ENCODE results near the gene TNIK. TPM values are rescaled to one million over a fixed set of nuclear protein-coding genes. Genes with fewer than 3 reads are reported as not detected.

The TNIK gene
- total RNA-seq, 1 experiment from 2014 or later, result 0.69 TPM

GRCh38 chr3:171249245-171249644 is 211.0 kb downstream of the TNIK start:
- intact Hi-C loops (cut with micrococcal nuclease; ENCODE audit: unreplicated experiment), result no loop called here
- BruUV-seq (replicated peaks), result no TSS peak
- no peaks in the 10 kb centered on the region for H3K9me3 ChIP-seq (ENCODE audit: low read depth, low read length, poor library complexity, severe bottlenecking)
- ChIA-PET CTCF (no interaction called here), POLR2A (ENCODE audit: low non-redundant PET) (no interaction called here)
- H3K27ac ChIP-seq (ENCODE audit: low read depth, low read length, poor library complexity, severe bottlenecking), result no peak overlapping the region
- no peaks in the 10 kb centered on the region for H3K27me3 ChIP-seq (replicated peaks; ENCODE audit: insufficient read depth, low read depth, low read length, poor library complexity)
- no peak overlapping the region for H3K4me3 ChIP-seq (ENCODE audit: low read depth, low read length, poor library complexity, severe bottlenecking)
- no peaks in the 10 kb centered on the region for H3K4me1 ChIP-seq (ENCODE audit: insufficient read depth, low read length, poor library complexity, severe bottlenecking)
- no peak for DNase-seq (ENCODE audit: low spot score)
- no peaks in the 10 kb centered on the region for H3K36me3 ChIP-seq (ENCODE audit: insufficient read depth, low read length, poor library complexity, severe bottlenecking)
- no peak for TF ChIP-seq EZH2 (IDR thresholded peaks at IDR 0.05; ENCODE audit: borderline replicate concordance, low read depth, low read length, poor library complexity, severe bottlenecking)
- TF ChIP-seq, protein P1, sequence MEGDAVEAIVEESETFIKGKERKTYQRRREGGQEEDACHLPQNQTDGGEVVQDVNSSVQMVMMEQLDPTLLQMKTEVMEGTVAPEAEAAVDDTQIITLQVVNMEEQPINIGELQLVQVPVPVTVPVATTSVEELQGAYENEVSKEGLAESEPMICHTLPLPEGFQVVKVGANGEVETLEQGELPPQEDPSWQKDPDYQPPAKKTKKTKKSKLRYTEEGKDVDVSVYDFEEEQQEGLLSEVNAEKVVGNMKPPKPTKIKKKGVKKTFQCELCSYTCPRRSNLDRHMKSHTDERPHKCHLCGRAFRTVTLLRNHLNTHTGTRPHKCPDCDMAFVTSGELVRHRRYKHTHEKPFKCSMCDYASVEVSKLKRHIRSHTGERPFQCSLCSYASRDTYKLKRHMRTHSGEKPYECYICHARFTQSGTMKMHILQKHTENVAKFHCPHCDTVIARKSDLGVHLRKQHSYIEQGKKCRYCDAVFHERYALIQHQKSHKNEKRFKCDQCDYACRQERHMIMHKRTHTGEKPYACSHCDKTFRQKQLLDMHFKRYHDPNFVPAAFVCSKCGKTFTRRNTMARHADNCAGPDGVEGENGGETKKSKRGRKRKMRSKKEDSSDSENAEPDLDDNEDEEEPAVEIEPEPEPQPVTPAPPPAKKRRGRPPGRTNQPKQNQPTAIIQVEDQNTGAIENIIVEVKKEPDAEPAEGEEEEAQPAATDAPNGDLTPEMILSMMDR (conservative IDR thresholded peaks at IDR 0.05; ENCODE audit: low read depth, low read length), result no peak

- POLR2A ChIA-PET (ENCODE audit: low non-redundant PET), result no interaction called here
- CTCF ChIA-PET, result no interaction called here
- no peak for TF ChIP-seq EZH2 (IDR thresholded peaks at IDR 0.05; ENCODE audit: borderline replicate concordance, low read depth, low read length, poor library complexity, severe bottlenecking)
- TF ChIP-seq, protein P1 (conservative IDR thresholded peaks at IDR 0.05; ENCODE audit: low read depth, low read length), result no peak
- H3K4me3 ChIP-seq (ENCODE audit: low read depth, low read length, poor library complexity, severe bottlenecking), result no peak overlapping the region
- no peaks in the 10 kb centered on the region for H3K36me3 ChIP-seq (ENCODE audit: insufficient read depth, low read length, poor library complexity, severe bottlenecking)
- intact Hi-C loops (cut with micrococcal nuclease; ENCODE audit: unreplicated experiment), result no loop called here
- BruUV-seq (replicated peaks), result no TSS peak
- no peak for DNase-seq (ENCODE audit: low spot score)
- no peak overlapping the region for H3K27ac ChIP-seq (ENCODE audit: low read depth, low read length, poor library complexity, severe bottlenecking)
- no peaks in the 10 kb centered on the region for H3K9me3 ChIP-seq (ENCODE audit: low read depth, low read length, poor library complexity, severe bottlenecking)
- H3K4me1 ChIP-seq (ENCODE audit: insufficient read depth, low read length, poor library complexity, severe bottlenecking), result no peaks in the 10 kb centered on the region
- no peaks in the 10 kb centered on the region for H3K27me3 ChIP-seq (replicated peaks; ENCODE audit: insufficient read depth, low read depth, low read length, poor library complexity)
Measured at GRCh38 chr3:171248426-171249111, 211.6 kb downstream of the TNIK start.

DNA sequence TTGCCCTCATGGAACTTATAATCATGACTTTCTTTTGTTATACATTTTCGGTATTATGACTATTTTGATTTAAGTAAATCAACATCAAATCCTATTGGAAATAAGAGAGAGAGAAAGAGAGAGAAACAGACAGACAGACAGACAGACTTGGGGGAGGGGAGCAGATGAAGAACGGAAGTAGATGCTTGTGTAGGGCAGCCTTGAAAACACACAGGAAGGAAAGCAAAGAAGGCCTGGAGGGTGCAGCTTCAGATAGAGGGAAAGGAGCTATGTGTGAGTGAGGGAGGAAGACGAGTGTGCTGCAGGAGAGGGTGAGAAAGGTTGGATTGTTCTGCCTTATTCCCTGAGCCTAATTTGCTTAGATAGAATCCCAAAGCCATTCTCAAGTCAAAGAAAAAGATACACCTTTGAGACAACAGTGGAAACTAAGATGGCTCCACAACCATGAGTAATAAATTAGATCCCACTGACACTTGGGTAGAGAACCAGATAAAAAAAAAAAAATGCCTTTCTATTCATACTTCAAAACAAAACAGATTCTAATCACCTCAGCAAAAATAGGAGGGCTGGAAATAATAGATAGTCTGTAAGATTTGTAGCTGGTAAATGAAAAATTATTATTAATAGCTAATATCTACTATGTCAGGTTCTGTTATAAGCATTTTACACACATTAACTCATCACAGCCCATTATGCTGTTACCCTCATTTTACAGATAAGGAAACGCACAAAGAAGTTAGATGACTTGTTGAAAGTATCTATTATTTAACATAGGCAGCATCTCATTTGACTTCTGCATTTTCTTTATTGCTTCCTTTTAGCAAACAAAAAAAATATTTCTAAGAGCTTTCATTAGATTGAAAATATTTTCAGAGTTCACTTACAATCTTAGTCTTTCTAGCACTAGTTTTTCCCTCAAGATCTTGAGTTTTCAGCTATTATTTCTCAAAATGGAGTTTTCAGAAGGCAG is 214.1 kb downstream of the TNIK start:
- CTCF ChIA-PET, result no interaction called here
- H3K27ac ChIP-seq (ENCODE audit: low read depth, low read length, poor library complexity, severe bottlenecking), result no peak overlapping the region
- intact Hi-C loops (cut with micrococcal nuclease; ENCODE audit: unreplicated experiment), result no loop called here
- H3K27me3 ChIP-seq (replicated peaks; ENCODE audit: insufficient read depth, low read depth, low read length, poor library complexity), result no peaks in the 10 kb centered on the region
- POLR2A ChIA-PET (ENCODE audit: low non-redundant PET), result interaction anchor here (0.7 kb wide), 1 partner anchor 167 kb away, joined by 5 read pairs; no protein-coding TSS in a partner anchor
- no peaks in the 10 kb centered on the region for H3K9me3 ChIP-seq (ENCODE audit: low read depth, low read length, poor library complexity, severe bottlenecking)
- H3K4me1 ChIP-seq (ENCODE audit: insufficient read depth, low read length, poor library complexity, severe bottlenecking), result no peaks in the 10 kb centered on the region
- no peak overlapping the region for H3K4me3 ChIP-seq (ENCODE audit: low read depth, low read length, poor library complexity, severe bottlenecking)
- no TSS peak for BruUV-seq (replicated peaks)
- DNase-seq (ENCODE audit: low spot score), result no peak
- H3K36me3 ChIP-seq (ENCODE audit: insufficient read depth, low read length, poor library complexity, severe bottlenecking), result no peaks in the 10 kb centered on the region
- no peak for TF ChIP-seq EZH2 (IDR thresholded peaks at IDR 0.05; ENCODE audit: borderline replicate concordance, low read depth, low read length, poor library complexity, severe bottlenecking)
- TF ChIP-seq, protein P1 (conservative IDR thresholded peaks at IDR 0.05; ENCODE audit: low read depth, low read length), result no peak

Data from A673 (cell line).